Measurements from ENCODE around the gene TNFAIP8L3. TPM values are rescaled to one million over a fixed set of nuclear protein-coding genes. Genes with fewer than 3 reads are reported as not detected.

Gene TNFAIP8L3
- total and polyA plus RNA-seq, 2 of the 4 experiments (the other 2 are of a cell fraction): 0.29 to 0.90 TPM

DNA sequence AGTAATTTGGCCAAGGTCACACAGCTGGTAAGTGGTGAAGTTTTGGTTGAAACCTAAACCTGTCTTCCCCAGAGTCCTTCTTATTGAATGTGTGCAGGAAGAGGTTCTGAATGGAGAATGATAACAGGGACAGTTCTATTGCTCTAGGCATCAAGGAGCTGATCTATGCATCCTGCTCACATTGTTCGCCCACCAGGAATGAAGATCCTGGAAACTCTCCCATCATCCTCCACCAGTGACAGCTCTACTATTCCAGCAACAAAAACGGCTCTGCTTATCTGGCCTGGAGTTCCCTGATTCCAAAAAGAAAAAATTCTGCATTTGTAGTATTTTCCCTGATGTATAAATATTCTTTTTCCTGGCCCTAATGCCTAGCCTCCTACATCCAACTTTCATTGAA is 16.4 kb upstream of the TNFAIP8L3 start:
- Histone ChIP-seq H4K91ac (ENCODE audit: insufficient read depth, low read depth, low read length) (no peak overlapping the region), H3K79me1 (ENCODE audit: low read depth in 1 of 2, low read length in 2 of 2) (no peaks in the 10 kb centered on the region), H4K8ac (ENCODE audit: low read depth in 2 of 2, low read length in 2 of 2) (no peak overlapping the region), H3K14ac (replicated peaks; ENCODE audit: low read depth, low read length) (no peak overlapping the region), H3K36me3 (ENCODE audit: control insufficient read depth, insufficient read depth, low read length) (no peaks in the 10 kb centered on the region), H3K56ac (ENCODE audit: extremely low read depth, insufficient read depth, low read length) (no peak overlapping the region), H3K4ac (ENCODE audit: low read depth, low read length) (no peak overlapping the region), H3K27ac (ENCODE audit: insufficient read depth, low read length) (no peak overlapping the region), H2AK5ac (ENCODE audit: low read depth, low read length) (no peak overlapping the region), H3K23ac (ENCODE audit: low read depth, low read length) (no peak overlapping the region), H2AK9ac (replicated peaks; ENCODE audit: low read depth, low read length, poor library complexity) (no peak overlapping the region), H3K4me1 (ENCODE audit: control insufficient read depth, insufficient read depth, low read length) (peaks cover 14% of the 10 kb centered on the region), H3K4me2 (ENCODE audit: low read depth, low read length) (no peak overlapping the region), H3K9ac (ENCODE audit: low read depth, low read length) (no peak overlapping the region), H3K9me1 (ENCODE audit: insufficient read depth, low read length) (peaks cover 15% of the 10 kb centered on the region), H2BK5ac (ENCODE audit: low read depth, low read length, poor library complexity, severe bottlenecking) (no peak overlapping the region), H4K20me1 (ENCODE audit: insufficient read depth, low read length) (no peaks in the 10 kb centered on the region), H3K27me3 (ENCODE audit: control insufficient read depth, insufficient read depth, low read length) (no peaks in the 10 kb centered on the region), H2BK20ac (ENCODE audit: low read depth, low read length) (no peak overlapping the region), H3K4me3 (ENCODE audit: insufficient read depth, low read depth, low read length) (no peak overlapping the region), H2BK15ac (ENCODE audit: low read depth, low read length) (no peak overlapping the region), H4K5ac (ENCODE audit: low read depth, low read length) (no peak overlapping the region), H2AFZ (replicated peaks; ENCODE audit: low read length, poor library complexity) (no peak overlapping the region), H3K9me3 (ENCODE audit: control insufficient read depth, insufficient read depth, low read length) (no peaks in the 10 kb centered on the region), H2BK120ac (ENCODE audit: low read depth, low read length) (no peak overlapping the region), H3K18ac (ENCODE audit: low read depth, low read length) (no peak overlapping the region)
- DNase-seq: peak; percentile 51
- ChIA-PET CTCF (no interaction called here), POLR2A (ENCODE audit: unreplicated experiment) (no interaction called here)
- WGBS, 2 experiments (ENCODE audit: extremely low coverage in 2 of 2, insufficient read length in 1 of 2): no CpG with 5 or more reads among the region's 2 CpGs
- in situ Hi-C loops (cut with MboI; ENCODE audit: low sequenced_read_pairs): no loop called here
- dilution Hi-C loops (cut with HindIII; ENCODE audit: low sequenced_read_pairs, unreplicated experiment): no loop called here
- intact Hi-C loops (cut with micrococcal nuclease): no loop called here
- ATAC-seq (ENCODE audit: low read depth): no peak
- no peak for TF ChIP-seq RFX5 (IDR thresholded peaks at IDR 0.05; ENCODE audit: low read depth, low read length)
- no peak for TF ChIP-seq BHLHE40 (IDR thresholded peaks at IDR 0.05; ENCODE audit: low read depth, low read length)
- no peak for TF ChIP-seq CEBPB (IDR thresholded peaks at IDR 0.05; ENCODE audit: low read depth, low read length)
- TF ChIP-seq, protein P1, sequence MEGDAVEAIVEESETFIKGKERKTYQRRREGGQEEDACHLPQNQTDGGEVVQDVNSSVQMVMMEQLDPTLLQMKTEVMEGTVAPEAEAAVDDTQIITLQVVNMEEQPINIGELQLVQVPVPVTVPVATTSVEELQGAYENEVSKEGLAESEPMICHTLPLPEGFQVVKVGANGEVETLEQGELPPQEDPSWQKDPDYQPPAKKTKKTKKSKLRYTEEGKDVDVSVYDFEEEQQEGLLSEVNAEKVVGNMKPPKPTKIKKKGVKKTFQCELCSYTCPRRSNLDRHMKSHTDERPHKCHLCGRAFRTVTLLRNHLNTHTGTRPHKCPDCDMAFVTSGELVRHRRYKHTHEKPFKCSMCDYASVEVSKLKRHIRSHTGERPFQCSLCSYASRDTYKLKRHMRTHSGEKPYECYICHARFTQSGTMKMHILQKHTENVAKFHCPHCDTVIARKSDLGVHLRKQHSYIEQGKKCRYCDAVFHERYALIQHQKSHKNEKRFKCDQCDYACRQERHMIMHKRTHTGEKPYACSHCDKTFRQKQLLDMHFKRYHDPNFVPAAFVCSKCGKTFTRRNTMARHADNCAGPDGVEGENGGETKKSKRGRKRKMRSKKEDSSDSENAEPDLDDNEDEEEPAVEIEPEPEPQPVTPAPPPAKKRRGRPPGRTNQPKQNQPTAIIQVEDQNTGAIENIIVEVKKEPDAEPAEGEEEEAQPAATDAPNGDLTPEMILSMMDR (conservative IDR thresholded peaks at IDR 0.05; ENCODE audit: low read depth, low read length): no peak
- no peak for TF ChIP-seq NFE2L2 (IDR thresholded peaks at IDR 0.05; ENCODE audit: low read depth, low read length)
- TF ChIP-seq CHD1 (IDR thresholded peaks at IDR 0.05; ENCODE audit: low read depth, low read length): no peak
- TF ChIP-seq SMC3 (IDR thresholded peaks at IDR 0.05; ENCODE audit: low read depth, low read length): no peak
- no peak for TF ChIP-seq RCOR1 (IDR thresholded peaks at IDR 0.05; ENCODE audit: insufficient replicate concordance, low read length)
- TF ChIP-seq, protein P2, sequence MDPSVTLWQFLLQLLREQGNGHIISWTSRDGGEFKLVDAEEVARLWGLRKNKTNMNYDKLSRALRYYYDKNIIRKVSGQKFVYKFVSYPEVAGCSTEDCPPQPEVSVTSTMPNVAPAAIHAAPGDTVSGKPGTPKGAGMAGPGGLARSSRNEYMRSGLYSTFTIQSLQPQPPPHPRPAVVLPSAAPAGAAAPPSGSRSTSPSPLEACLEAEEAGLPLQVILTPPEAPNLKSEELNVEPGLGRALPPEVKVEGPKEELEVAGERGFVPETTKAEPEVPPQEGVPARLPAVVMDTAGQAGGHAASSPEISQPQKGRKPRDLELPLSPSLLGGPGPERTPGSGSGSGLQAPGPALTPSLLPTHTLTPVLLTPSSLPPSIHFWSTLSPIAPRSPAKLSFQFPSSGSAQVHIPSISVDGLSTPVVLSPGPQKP (IDR thresholded peaks at IDR 0.05; ENCODE audit: borderline replicate concordance, low read depth, low read length): no peak
- no peak for TF ChIP-seq FOS (IDR thresholded peaks at IDR 0.05; ENCODE audit: low read depth, low read length)
- TF ChIP-seq, protein P3, sequence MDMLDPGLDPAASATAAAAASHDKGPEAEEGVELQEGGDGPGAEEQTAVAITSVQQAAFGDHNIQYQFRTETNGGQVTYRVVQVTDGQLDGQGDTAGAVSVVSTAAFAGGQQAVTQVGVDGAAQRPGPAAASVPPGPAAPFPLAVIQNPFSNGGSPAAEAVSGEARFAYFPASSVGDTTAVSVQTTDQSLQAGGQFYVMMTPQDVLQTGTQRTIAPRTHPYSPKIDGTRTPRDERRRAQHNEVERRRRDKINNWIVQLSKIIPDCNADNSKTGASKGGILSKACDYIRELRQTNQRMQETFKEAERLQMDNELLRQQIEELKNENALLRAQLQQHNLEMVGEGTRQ (IDR thresholded peaks at IDR 0.05; ENCODE audit: low read depth, low read length): no peak
- no TSS peak for BruUV-seq (replicated peaks)
